OCI-LY3 (cell line): ENCODE measurements around the gene RGS14.

Experiments
- H2AFZ ChIP-seq: fragments of 200-600, 300-600 bp; shearing (Covaris generic); 2 replicates; pipeline ENCODE4 v1.6.0; 2014; ENCODE audit warnings: antibody characterized with exemption, low read depth, low read length
- H3K27ac ChIP-seq: fragments of 200-600, 300-600 bp; sonication (generic); 2 replicates; pipeline ENCODE4 v1.5.1; 2014; ENCODE audit warnings: mild to moderate bottlenecking, low read length, moderate library complexity, mixed read lengths
- H3K27me3 ChIP-seq: fragments of 200-600, 300-600 bp; sonication (generic); 2 replicates; pipeline ENCODE4 v1.6.1; 2014; ENCODE audit warnings: low read depth, low read length, mixed read lengths
- H3K36me3 ChIP-seq: fragments of 200-600, 300-600 bp; sonication (generic); replicated peaks from 2 replicates; pipeline ENCODE3; 2014; ENCODE audit warnings: low read depth, low read length, mixed read lengths
- H3K4me1 ChIP-seq: fragments of 300-600, 200-600 bp; sonication (generic); 2 replicates; pipeline ENCODE4 v1.6.1; 2014; ENCODE audit warnings: low read length, mixed read lengths
- H3K4me2 ChIP-seq: fragments of 200-600, 300-600 bp; sonication (generic); 2 replicates; pipeline ENCODE4 v1.6.1; 2014; ENCODE audit warnings: low read length, mixed read lengths
- H3K4me3 ChIP-seq: fragments of 300-600, 200-600 bp; sonication (generic); 2 replicates; pipeline ENCODE4 v1.5.1; 2014; ENCODE audit warnings: antibody characterized with exemption, mild to moderate bottlenecking, low read length, moderate library complexity
- H3K79me2 ChIP-seq: fragments of 300-600, 200-600 bp; shearing (Covaris generic); 2 replicates; pipeline ENCODE4 v1.6.1; 2014; ENCODE audit warnings: mild to moderate bottlenecking, low read length, mixed read lengths
- H3K9ac ChIP-seq: fragments of 300-600, 200-600 bp; shearing (Covaris generic); 2 replicates; pipeline ENCODE4 v1.6.0; 2014; ENCODE audit warnings: mild to moderate bottlenecking, low read length, moderate library complexity
- H3K9me3 ChIP-seq: fragments of 200-600, 300-600 bp; shearing (Covaris generic); 2 replicates; pipeline ENCODE4 v1.6.1; 2014; ENCODE audit warnings: low read length, mixed read lengths; ENCODE audit not compliant: insufficient read depth
- H4K20me1 ChIP-seq: fragments of 200-600, 300-600 bp; sonication (generic); 2 replicates; pipeline ENCODE4 v1.6.1; 2016; ENCODE audit warnings: low read length, mixed read lengths; ENCODE audit not compliant: insufficient read depth
- CTCF ChIP-seq: fragments of 200-600, 300-600 bp; sonication (generic); IDR thresholded peaks from 2 replicates; pipeline ENCODE4 v1.5.1; 2014; ENCODE audit warnings: antibody characterized with exemption, low read length, low read depth
- EZH2phosphoT487 ChIP-seq: fragments of 200-600 bp; shearing (Covaris generic); IDR thresholded peaks from 2 replicates; pipeline ENCODE4 v1.6.1; 2018; ENCODE audit warnings: antibody characterized with exemption, mixed run types, low read depth

RGS14 gene

GRCh38 chr5:177364159-177364962, 6.6 kb downstream of the RGS14 start:
- Histone ChIP-seq H3K27ac (peak overlapping the region; percentile 40), H3K36me3 (peaks cover 6% of the 10 kb centered on the region), H3K9ac (peak overlapping the region; percentile 31; the same call in 1 of the 2 replicates), H3K4me2 (peak overlapping the region; percentile 93), H3K4me1 (peaks cover 42% of the 10 kb centered on the region), H3K4me3 (peak overlapping the region; percentile 70), H4K20me1 (peaks cover 7% of the 10 kb centered on the region), H3K27me3 (no peaks in the 10 kb centered on the region), H2AFZ (no peak overlapping the region), H3K9me3 (no peaks in the 10 kb centered on the region), H3K79me2 (no peaks in the 10 kb centered on the region)
- TF ChIP-seq EZH2phosphoT487, result no peak
- no peak for TF ChIP-seq CTCF

- TF ChIP-seq CTCF (no peak), EZH2phosphoT487 (no peak)
- H3K36me3 ChIP-seq, result peaks cover 6% of the 10 kb centered on the region
- H3K4me1 ChIP-seq, result peaks cover 53% of the 10 kb centered on the region
- no peak overlapping the region for H3K27ac ChIP-seq
- no peaks in the 10 kb centered on the region for H3K27me3 ChIP-seq
- H3K79me2 ChIP-seq, result no peaks in the 10 kb centered on the region
- no peak overlapping the region for H2AFZ ChIP-seq
- H3K4me3 ChIP-seq, result no peak overlapping the region
- H4K20me1 ChIP-seq, result peaks cover 14% of the 10 kb centered on the region
- H3K9me3 ChIP-seq, result no peaks in the 10 kb centered on the region
- H3K4me2 ChIP-seq, result no peak overlapping the region
- no peak overlapping the region for H3K9ac ChIP-seq
Measured at GRCh38 chr5:177365845-177366527, 8.3 kb downstream of the RGS14 start.

GRCh38 chr5:177366528-177367322, 9.0 kb downstream of the RGS14 start:
- Histone ChIP-seq H3K9me3 (no peaks in the 10 kb centered on the region), H3K4me2 (no peak overlapping the region), H3K4me3 (no peak overlapping the region), H3K9ac (no peak overlapping the region), H4K20me1 (peaks cover 14% of the 10 kb centered on the region), H3K4me1 (peaks cover 59% of the 10 kb centered on the region), H3K27ac (no peak overlapping the region), H3K27me3 (no peaks in the 10 kb centered on the region), H2AFZ (no peak overlapping the region), H3K79me2 (no peaks in the 10 kb centered on the region), H3K36me3 (peaks cover 6% of the 10 kb centered on the region)
- no peak for TF ChIP-seq CTCF
- no peak for TF ChIP-seq EZH2phosphoT487
